Parathyroid adenoma (tissue), 2 donors: ENCODE measurements around the gene AGAP1.

Experiments used
- H2AFZ ChIP-seq: fragments of 300-600 bp; sonication (generic); one replicate; pipeline ENCODE4 v1.7.0; 2017; ENCODE audit warnings: antibody characterized with exemption, mild to moderate bottlenecking
- H3K27ac ChIP-seq: fragments of 300-600 bp; sonication (generic); one replicate; pipeline ENCODE4 v1.7.0; 2017
- H3K27me3 ChIP-seq: fragments of 300-600 bp; sonication (generic); one replicate; pipeline ENCODE4 v1.7.0; 2017; ENCODE audit warnings: low read length; ENCODE audit not compliant: control insufficient read depth, insufficient read depth
- H3K36me3 ChIP-seq: fragments of 300-600 bp; sonication (generic); one replicate; pipeline ENCODE4 v1.7.0; 2017; ENCODE audit warnings: low read length; ENCODE audit not compliant: control insufficient read depth, insufficient read depth
- H3K4me1 ChIP-seq: fragments of 300-600 bp; sonication (generic); one replicate; pipeline ENCODE4 v1.7.0; 2017; ENCODE audit warnings: control low read depth
- H3K4me2 ChIP-seq: fragments of 300-600 bp; sonication (generic); one replicate; pipeline ENCODE4 v1.7.0; 2017; ENCODE audit warnings: low read length
- H3K4me3 ChIP-seq: fragments of 300-600 bp; sonication (generic); one replicate; pipeline ENCODE4 v1.7.0; 2017; ENCODE audit warnings: low read depth, low read length
- H3K79me2 ChIP-seq: fragments of 300-600 bp; sonication (generic); one replicate; pipeline ENCODE4 v1.7.0; 2017; ENCODE audit warnings: control low read depth
- H3K9ac ChIP-seq: fragments of 300-600 bp; sonication (generic); one replicate; pipeline ENCODE4 v1.7.0; 2017; ENCODE audit warnings: mild to moderate bottlenecking
- H3K9me3 ChIP-seq: fragments of 300-600 bp; sonication (generic); one replicate; pipeline ENCODE4 v1.7.0; 2017; ENCODE audit warnings: low read length; ENCODE audit not compliant: control insufficient read depth
- CTCF ChIP-seq: fragments of 300-600 bp; sonication (generic); IDR thresholded peaks from one replicate; pipeline ENCODE4 v1.7.0; 2017; ENCODE audit warnings: antibody characterized with exemption, mild to moderate bottlenecking
- donor health status: primary hyperparathyroidism.

Gene AGAP1

GRCh38 chr2:235461763-235462414, 32.0 kb upstream of the AGAP1 start:
- TF ChIP-seq CTCF = no peak
- H3K79me2 ChIP-seq = no peaks in the 10 kb centered on the region
- H3K4me1 ChIP-seq = peaks cover 10% of the 10 kb centered on the region
- no peak overlapping the region for H3K27ac ChIP-seq
- H3K9me3 ChIP-seq = no peaks in the 10 kb centered on the region
- H3K4me2 ChIP-seq = no peak overlapping the region
- H3K4me3 ChIP-seq = no peak overlapping the region
- no peaks in the 10 kb centered on the region for H3K36me3 ChIP-seq
- no peak overlapping the region for H3K9ac ChIP-seq
- H3K27me3 ChIP-seq = no peaks in the 10 kb centered on the region
- H2AFZ ChIP-seq = no peak overlapping the region

GRCh38 chr2:235462415-235462790, 31.4 kb upstream of the AGAP1 start:
- H3K4me2 ChIP-seq = no peak overlapping the region
- no peak overlapping the region for H2AFZ ChIP-seq
- H3K79me2 ChIP-seq = no peaks in the 10 kb centered on the region
- no peak overlapping the region for H3K27ac ChIP-seq
- no peaks in the 10 kb centered on the region for H3K9me3 ChIP-seq
- no peak for TF ChIP-seq CTCF
- no peaks in the 10 kb centered on the region for H3K36me3 ChIP-seq
- H3K27me3 ChIP-seq = no peaks in the 10 kb centered on the region
- H3K4me1 ChIP-seq = peaks cover 10% of the 10 kb centered on the region
- H3K9ac ChIP-seq = no peak overlapping the region
- H3K4me3 ChIP-seq = no peak overlapping the region

- no peaks in the 10 kb centered on the region for H3K9me3 ChIP-seq
- no peaks in the 10 kb centered on the region for H3K79me2 ChIP-seq
- peaks cover 2% of the 10 kb centered on the region for H3K4me1 ChIP-seq
- no peak overlapping the region for H3K27ac ChIP-seq
- H3K9ac ChIP-seq = no peak overlapping the region
- H2AFZ ChIP-seq = no peak overlapping the region
- no peak overlapping the region for H3K4me3 ChIP-seq
- TF ChIP-seq CTCF = no peak
- H3K27me3 ChIP-seq = no peaks in the 10 kb centered on the region
- no peaks in the 10 kb centered on the region for H3K36me3 ChIP-seq
- no peak overlapping the region for H3K4me2 ChIP-seq
Measured at GRCh38 chr2:235463893-235464292, 29.9 kb upstream of the AGAP1 start.

- no peaks in the 10 kb centered on the region for H3K27me3 ChIP-seq
- H3K79me2 ChIP-seq = no peaks in the 10 kb centered on the region
- no peak for TF ChIP-seq CTCF
- H3K4me1 ChIP-seq = no peaks in the 10 kb centered on the region
- no peaks in the 10 kb centered on the region for H3K36me3 ChIP-seq
- H2AFZ ChIP-seq = no peak overlapping the region
- no peak overlapping the region for H3K27ac ChIP-seq
- no peaks in the 10 kb centered on the region for H3K9me3 ChIP-seq
- no peak overlapping the region for H3K9ac ChIP-seq
- no peak overlapping the region for H3K4me3 ChIP-seq
- no peak overlapping the region for H3K4me2 ChIP-seq
Measured at GRCh38 chr2:235467588-235467987, 26.3 kb upstream of the AGAP1 start.

- H3K36me3 ChIP-seq = no peaks in the 10 kb centered on the region
- H3K9me3 ChIP-seq = no peaks in the 10 kb centered on the region
- no peaks in the 10 kb centered on the region for H3K27me3 ChIP-seq
- no peak for TF ChIP-seq CTCF
- H3K79me2 ChIP-seq = no peaks in the 10 kb centered on the region
- H2AFZ ChIP-seq = peak overlapping the region; percentile 8
- H3K27ac ChIP-seq = no peak overlapping the region
- no peak overlapping the region for H3K4me2 ChIP-seq
- no peaks in the 10 kb centered on the region for H3K4me1 ChIP-seq
- H3K4me3 ChIP-seq = no peak overlapping the region
- no peak overlapping the region for H3K9ac ChIP-seq
Measured at GRCh38 chr2:235468978-235469655, 24.7 kb upstream of the AGAP1 start.
